PC-9 (cell line): ENCODE measurements around the gene OLFM4.

Experiments
- EZH2 ChIP-seq: fragments of 200-600 bp; sonication (generic); IDR thresholded peaks from 2 replicates; pipeline ENCODE4 v1.8.0; 2017; ENCODE audit warnings: antibody characterized with exemption, low read depth
- TF ChIP-seq, protein P1 (sequence below): fragments of 200-600 bp; sonication (generic); conservative IDR thresholded peaks from 2 replicates; pipeline ENCODE4 v1.6.1; 2017; ENCODE audit warnings: mixed run types, antibody characterized with exemption, mild to moderate bottlenecking, moderate library complexity

DNA sequence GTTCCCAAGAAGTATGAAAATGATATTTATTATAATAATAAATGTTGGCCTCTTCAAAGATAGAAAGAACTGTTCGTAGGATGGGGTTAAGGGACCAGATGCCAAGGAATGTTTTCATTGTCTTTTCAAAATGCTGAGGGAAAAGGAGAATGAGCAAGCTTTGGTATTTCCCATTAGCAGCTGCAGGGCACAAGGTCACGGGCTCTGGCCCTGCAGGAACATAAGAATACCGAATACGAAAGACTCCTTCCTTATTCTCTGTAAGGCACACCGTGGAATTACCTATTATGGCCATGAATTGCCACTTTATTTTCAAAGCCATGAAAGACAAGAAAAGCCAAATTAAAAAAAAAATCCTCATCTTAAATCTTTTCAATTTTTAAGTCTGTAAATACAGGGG is 49.6 kb upstream of the OLFM4 start:
- TF ChIP-seq, protein P1, sequence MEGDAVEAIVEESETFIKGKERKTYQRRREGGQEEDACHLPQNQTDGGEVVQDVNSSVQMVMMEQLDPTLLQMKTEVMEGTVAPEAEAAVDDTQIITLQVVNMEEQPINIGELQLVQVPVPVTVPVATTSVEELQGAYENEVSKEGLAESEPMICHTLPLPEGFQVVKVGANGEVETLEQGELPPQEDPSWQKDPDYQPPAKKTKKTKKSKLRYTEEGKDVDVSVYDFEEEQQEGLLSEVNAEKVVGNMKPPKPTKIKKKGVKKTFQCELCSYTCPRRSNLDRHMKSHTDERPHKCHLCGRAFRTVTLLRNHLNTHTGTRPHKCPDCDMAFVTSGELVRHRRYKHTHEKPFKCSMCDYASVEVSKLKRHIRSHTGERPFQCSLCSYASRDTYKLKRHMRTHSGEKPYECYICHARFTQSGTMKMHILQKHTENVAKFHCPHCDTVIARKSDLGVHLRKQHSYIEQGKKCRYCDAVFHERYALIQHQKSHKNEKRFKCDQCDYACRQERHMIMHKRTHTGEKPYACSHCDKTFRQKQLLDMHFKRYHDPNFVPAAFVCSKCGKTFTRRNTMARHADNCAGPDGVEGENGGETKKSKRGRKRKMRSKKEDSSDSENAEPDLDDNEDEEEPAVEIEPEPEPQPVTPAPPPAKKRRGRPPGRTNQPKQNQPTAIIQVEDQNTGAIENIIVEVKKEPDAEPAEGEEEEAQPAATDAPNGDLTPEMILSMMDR = no peak
- no peak for TF ChIP-seq EZH2
